ENCODE results near the gene BLNK.
"Not testable (repeated sequence)": the region's sequence is repeated elsewhere in the genome, so short reads cannot be mapped to it uniquely, and the experiment has no call there.

Gene BLNK

GRCh38 chr10:96271016-96271815 is at the start of gene BLNK:
BLNK (minus strand) TSS chr10:96271569; CDS start chr10:96271398, 171 bp downstream.
- no peak for DNase-seq (ENCODE audit: low read depth)

- no peak for DNase-seq (ENCODE audit: low read depth)
Observed at GRCh38 chr10:96319754-96320474, 48.5 kb upstream of the BLNK start.

- no peak for DNase-seq (ENCODE audit: low read depth)
Observed at GRCh38 chr10:96317067-96317833, 45.9 kb upstream of the BLNK start.

DNA sequence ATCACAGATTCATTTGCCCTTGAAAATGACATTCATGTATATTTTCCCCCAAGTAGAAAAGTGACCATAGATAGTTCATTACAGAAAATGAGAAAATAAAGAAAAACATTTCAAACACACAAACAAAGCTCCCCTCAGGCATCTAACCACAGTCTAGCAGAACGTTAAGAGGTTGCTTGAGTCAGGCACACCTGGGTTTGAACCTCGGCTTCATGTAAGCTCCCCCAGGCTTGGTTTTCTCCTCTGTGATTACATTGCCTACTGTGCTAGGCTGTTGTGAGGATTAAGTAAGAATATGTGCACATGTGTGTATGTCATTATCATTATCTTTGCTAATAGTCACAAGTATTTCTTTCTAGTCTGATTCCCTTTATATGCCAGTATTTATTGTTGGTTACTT is 42.0 kb upstream of the BLNK start:
- DNase-seq (ENCODE audit: low read depth), result no peak

DNA sequence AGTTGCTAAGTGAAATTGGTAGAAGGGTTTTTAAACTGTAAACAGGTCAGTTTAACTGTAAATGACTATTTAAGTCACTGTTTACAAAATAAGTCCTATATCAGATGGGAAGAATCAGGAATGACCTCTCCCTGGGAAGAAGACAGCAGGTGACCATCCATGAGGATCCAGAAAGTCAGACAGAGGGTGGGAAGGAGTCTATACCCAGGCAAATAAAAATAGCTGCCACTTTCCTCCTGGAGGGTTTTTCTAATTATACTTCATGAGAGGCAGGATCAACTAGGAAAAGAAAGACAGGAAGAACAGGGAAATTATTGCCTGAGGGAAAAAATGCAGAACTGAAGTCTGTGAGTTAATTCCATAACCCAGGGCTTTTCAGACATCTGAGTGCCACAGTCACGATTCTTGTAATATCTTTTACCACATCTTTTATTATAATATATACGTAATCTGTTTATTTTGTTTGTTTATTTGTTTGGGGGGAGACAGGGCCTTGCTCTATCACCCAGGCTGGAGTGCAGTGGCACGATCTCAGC is 39.9 kb upstream of the BLNK start:
- DNase-seq (ENCODE audit: low read depth), result no peak

DNA sequence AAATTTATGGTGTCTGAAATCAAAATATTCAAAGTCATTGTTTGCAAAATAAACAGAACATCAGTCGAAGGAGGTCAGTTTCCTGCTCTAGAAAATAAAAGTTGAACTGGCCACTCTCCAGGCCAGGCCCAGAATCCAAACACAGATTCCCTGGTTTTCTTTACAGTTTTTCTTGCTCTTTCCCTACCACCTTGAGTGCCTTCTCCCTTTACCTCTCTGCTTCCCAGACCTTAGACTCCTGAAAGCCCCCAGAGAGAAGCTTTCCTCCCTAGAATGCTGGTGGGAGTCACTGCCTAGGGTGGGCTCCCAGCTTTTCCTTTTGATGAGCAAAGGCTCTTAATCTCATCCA is 38.9 kb upstream of the BLNK start:
- DNase-seq (ENCODE audit: low read depth), result no peak

- no peak for DNase-seq (ENCODE audit: low read depth)
Observed at GRCh38 chr10:96309628-96310320, 38.4 kb upstream of the BLNK start.

DNA sequence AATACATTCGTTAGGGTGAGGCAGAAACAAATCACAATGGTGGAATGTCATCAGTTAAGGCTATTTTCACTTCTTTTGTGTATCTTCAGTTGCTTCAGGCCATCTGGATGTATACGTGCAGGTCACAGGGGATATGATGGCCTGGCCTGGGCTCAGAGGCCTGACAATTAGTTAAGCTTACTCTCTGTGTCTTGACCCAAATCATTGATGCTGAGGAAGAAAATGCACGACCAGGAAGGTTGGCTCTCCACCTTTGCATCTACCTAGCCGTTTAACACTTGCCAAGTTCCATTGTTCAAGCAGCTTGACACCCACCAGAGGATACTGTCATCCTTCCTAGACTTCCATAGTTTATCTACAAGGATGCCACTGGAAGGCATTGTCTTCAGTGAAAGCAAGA is 37.5 kb upstream of the BLNK start:
- DNase-seq (ENCODE audit: low read depth), result not testable (repeated sequence)

GRCh38 chr10:96306516-96306915 is 35.1 kb upstream of the BLNK start:
- no peak for DNase-seq (ENCODE audit: low read depth)

DNA sequence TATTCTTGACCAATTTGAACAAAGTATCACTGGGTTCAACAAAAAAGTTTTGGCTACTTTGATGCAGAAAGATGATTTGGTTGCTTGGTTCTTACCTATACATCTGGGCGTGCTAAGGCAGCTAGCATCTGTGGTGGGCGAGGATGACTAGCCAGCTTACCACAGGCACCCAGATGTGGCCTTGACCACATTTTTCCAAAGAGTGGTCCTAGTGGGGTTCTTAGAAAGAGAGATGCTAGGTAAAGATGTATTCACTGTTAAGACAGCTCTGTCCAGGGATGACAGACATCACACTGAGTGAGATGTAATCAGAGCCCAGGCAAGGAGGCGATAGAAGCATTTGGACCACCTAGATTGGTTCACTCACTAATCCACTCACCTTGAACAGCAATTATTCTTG is 33.6 kb upstream of the BLNK start:
- no peak for DNase-seq (ENCODE audit: low read depth)

DNA sequence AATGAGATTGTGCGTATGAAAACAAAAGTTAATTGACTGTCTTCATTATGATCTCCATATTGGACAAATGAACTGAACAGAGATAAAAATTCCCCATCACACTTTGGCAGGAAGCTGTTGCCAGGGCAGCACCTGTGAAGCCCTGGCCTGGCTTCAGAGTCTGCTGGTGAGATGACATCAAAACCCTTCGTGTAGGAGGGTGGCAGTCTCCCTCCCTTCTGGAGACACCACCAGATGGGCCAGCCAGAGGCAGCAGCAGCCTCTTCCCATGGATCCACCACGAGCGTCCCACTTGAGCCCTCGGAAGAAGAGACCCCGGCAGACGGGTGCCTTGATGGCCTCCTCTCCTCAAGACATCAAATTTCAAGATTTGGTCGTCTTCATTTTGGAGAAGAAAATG is 32.9 kb upstream of the BLNK start, which contains the start of gene DNTT:
Gene DNTT, plus strand, starts transcription at position 205 of the 400 bp plus-strand sequence. Its CDS starts 64 bp downstream, at position 269.
- DNase-seq (ENCODE audit: low read depth), result no peak

- DNase-seq (ENCODE audit: low read depth), result no peak
Observed at GRCh38 chr10:96301616-96302015, 30.2 kb upstream of the BLNK start.

GRCh38 chr10:96299383-96299782 is 28.0 kb upstream of the BLNK start:
- no peak for DNase-seq (ENCODE audit: low read depth)

- no peak for DNase-seq (ENCODE audit: low read depth)
Observed at GRCh38 chr10:96298362-96298761, 27.0 kb upstream of the BLNK start.

DNA sequence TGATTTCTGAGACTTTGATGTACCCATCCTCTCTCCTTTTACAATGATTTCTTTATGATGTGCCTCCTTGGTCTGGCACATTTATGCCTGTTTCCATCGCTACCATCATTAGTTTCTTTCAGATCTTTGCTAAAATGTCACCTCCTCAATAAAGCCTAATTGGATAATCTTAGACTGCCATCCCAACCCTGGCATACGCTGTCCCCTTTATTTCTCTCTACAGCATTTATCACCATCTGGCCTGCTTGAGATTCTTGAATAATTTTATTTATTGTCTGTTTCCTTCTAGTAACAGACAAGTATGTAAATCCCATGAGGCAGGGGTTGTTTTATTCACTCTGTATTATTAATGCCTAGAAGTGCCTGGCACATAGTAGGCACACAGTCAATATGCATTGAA is 26.1 kb upstream of the BLNK start:
- DNase-seq (ENCODE audit: low read depth), result no peak

DNA sequence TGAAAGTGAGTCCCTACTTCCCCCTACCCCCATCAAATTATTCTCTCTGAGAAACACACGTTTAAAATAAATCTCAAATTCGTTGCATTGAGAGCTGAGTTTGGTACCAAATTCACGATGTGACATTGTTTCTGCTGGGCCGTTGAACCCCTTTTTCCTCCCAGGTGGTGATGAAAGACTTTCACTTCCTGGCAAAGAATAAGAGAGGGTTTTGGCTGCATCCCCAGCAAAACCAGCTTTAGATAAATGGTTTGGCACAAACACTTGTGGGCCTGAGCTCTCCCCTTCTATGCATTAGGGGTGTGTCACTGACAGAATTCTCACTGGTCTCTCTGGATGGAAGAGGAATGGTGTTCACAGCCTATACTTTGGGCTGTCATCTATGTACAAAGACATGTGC is 24.1 kb upstream of the BLNK start:
- DNase-seq (ENCODE audit: low read depth), result no peak

- no peak for DNase-seq (ENCODE audit: low read depth)
Observed at GRCh38 chr10:96292971-96293920, 21.9 kb upstream of the BLNK start.

GRCh38 chr10:96290368-96291133 is 19.2 kb upstream of the BLNK start:
- DNase-seq (ENCODE audit: low read depth), result no peak

DNA sequence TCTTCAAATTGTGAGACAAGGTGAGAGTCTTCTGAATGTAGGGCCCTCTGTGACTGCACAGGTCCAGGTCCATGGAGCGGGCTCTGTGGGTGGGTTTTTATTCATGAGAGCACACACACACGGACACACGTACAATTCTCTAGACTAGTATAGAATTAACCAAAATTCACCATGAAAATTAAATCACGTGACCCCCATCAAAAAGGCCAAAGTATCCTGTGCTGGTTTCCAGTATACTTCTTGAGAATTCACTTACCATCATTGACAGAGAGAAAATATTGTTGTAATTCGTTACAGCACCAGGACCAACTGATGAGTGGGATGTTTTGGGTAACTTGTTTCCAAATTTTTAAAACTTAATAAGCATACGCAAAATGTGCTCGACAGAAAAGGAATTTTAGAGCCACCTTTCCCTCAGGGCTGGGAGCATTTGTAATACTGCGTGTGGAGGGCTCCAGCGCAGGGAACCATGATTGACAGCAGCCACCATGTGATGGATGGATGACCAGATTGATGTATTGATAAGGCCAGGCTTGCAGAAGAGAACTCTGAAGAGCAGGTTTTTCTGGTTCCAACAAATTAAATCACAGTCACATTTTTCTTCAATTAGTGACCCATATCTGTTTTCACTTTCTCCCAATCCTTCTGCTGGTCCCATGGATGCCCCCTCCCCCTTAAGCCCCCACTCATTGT is 18.0 kb upstream of the BLNK start:
- no peak for DNase-seq (ENCODE audit: low read depth)
